Adrenal gland (tissue), 5 donors: ENCODE results near the gene RNASE8.
A peak's percentile ranks its signal among the peaks of the same experiment; 100 is the strongest.

Source experiments
- CTCF ChIP-seq, 6 experiments: fragments of 450-650 bp in 4 of 6; fragments of 200-600 bp in 2 of 6; sonication (generic) in 1 of 6; IDR thresholded peaks; 1 replicate in 5 of 6; 2 replicates in 1 of 6; pipeline versions ENCODE4 v1.5.1 to v1.8.0; 2016 to 2021; ENCODE audit warnings: antibody characterized with exemption in 6 of 6, mild to moderate bottlenecking in 2 of 6, moderate library complexity in 1 of 6
- POLR2A ChIP-seq, 2 donors: fragments of 450-650 bp; IDR thresholded peaks; one replicate each; pipeline ENCODE4 v1.6.1; 2017; ENCODE audit warnings: antibody characterized with exemption in 2 of 2, mild to moderate bottlenecking in 2 of 2, moderate library complexity in 1 of 2
- donor health status: DM: no; HTN: no; CAD: no.

GRCh38 chr14:21103710-21104447 lies 46.3 kb downstream of the RNASE8 start:
- TF ChIP-seq CTCF (IDR thresholded peaks at IDR 0.05) (peak; percentile 67 to 94 (median 84)), POLR2A (IDR thresholded peaks at IDR 0.05) (peak; percentile 67 to 88)
